ENCODE data around the gene SLC35A2. TPM values are rescaled to one million over a fixed set of nuclear protein-coding genes. Genes with fewer than 3 reads are reported as not detected.

Gene SLC35A2
- total RNA-seq, 1 donor from 2014 or later: 11.6 TPM

DNA sequence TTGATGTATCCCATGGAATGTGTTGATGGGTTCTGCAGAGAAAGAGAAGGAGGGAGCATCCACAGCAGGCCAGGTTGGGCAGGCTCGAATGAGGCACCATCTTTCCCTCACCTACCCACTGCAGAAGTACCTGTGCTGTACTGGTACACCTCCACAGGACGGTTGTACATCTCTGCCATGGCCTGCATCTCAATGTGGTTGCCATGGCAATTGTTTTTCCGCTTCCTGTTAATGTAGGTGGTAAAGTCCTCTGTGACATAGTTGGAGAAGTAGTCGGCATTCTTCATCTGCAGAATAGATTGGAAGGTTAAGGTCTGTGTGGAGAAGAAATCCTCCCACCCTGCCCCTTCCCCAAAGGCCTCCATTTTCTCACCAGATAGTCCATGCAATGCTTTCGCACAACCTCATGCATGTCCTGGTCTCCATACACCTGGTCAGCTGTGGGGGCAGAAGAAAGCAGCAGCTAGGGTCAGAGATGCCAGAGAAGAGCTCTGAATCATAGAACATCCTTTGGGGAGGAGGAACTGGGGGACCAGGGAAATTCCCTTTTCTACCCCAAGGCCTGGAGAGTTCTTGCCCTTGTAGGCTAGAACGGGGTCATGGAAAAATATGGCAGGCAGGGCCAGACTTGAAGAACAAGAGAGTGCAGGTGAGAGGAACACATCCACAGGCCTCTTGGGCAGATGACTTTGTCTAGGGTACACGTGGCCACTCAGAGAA is 23.3 kb upstream of the SLC35A2 start:
- ATAC-seq (no peak), DNase-seq (ENCODE audit: missing footprints) (no peak)
- intact Hi-C loops (cut with DNase I): no loop called here

DNA sequence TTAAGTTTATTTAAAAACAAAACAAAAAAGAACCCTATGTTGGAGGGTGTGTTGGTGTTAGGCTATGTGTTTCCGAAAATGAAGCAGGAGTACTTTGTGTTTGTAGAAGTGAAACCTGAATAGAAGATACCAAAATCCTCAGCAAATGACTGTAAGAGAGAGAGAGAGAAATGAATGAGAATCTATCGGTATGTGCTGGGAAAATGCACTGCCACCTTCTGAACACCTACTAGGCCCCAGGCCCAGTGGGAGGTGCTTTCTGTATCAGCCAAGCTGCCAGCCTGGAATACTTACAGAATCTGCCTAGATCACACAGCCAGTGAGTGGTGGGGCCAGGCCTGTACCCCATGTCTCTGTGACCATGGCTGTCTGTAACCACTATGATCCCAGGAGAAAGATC is 22.3 kb upstream of the SLC35A2 start:
- intact Hi-C loops (cut with DNase I): no loop called here
- ATAC-seq: no peak

DNA sequence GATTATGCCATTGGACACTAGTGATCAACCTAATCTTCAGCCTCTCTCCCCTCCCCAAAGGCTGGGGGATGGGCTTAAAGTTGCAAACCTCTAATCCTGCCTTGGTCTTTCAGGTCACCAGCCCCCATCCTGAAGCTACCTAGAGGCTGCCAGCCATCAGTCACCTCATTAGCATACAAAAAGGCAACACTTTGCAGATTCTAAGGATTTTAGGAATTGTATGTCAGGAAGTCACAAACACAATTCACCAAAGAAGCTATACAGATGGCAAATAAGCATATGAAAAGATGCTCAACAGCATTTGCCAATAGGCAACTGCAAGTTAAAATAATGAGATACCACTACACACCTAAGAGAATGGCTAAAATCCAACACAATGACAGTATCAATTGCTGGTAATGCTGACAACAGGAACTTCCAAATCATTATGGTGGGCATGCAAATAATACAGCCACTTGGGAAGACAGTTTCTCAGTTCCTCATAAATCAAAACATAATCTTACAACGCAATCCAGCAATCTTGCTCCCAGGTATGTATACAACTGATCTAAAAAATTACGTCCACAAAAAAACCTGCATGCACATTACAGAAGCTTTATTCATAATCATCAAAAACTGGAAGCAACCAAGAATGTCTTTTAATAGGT is 16.4 kb upstream of the SLC35A2 start:
- ATAC-seq (no peak), DNase-seq (ENCODE audit: missing footprints) (no peak)
- intact Hi-C loops (cut with DNase I): no loop called here

More for the DNA sequence above, 22.3 kb upstream of the SLC35A2 start:
- DNase-seq (ENCODE audit: missing footprints): no peak

DNA sequence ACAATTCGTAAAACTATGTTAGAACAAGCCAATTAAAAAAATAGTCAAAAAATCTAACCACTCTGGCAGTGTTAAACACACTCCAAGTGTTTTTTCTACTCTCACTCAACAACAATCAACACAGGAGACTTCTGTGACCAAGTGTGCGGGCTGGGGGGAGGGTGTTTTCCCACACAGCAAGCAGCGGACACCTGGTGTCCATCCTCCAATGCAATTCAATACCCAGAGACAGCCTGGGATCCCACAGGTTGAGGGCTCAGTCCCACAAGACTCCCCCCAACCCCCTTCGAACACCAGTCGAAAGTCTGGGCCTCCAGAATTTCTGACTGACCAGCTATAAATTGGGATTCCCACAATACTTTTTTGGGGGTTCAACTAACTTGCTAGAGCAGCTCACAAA is 15.7 kb upstream of the SLC35A2 start:
- ATAC-seq (no peak), DNase-seq (ENCODE audit: missing footprints) (no peak)
- intact Hi-C loops (cut with DNase I): no loop called here

DNA sequence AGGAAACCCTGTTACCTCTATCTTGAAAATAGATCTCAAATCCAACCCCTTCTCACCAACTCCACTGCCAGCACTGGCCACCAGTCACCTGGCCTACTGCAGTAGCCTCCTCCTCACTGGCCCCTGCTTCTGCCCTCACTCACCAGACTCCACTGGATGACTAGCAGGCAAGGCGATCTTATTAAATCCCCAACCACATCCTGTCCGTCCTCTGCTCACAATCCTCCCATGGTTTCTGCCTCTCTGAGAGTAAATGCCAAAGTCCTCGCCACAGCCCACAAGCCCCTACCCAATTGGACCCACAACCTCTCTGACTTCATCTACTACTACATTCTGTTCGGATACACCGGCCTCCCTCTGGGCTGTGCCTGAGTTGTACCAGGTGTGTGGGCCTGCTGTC is 12.8 kb upstream of the SLC35A2 start:
- ATAC-seq (no peak), DNase-seq (ENCODE audit: missing footprints) (no peak)
- intact Hi-C loops (cut with DNase I): no loop called here

DNA sequence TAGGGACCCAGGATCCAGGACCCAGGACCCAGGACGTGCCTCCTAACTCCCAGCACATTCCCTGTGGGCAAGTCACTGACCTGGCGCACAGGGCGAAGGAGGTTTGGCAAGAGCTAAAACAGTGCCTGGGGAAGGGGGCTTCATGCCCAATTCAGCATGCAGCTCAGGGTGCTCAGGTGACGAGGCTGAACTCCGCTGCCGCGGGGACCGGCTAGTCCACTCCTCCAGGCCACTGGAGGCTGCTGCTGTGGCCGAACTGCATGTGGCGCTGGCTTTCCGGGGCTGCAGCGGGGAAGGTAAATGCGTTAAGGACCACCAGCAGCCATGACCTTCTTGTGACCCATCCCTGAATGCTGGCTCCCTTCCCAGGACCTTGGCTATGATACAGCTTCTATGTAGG is 12.3 kb upstream of the SLC35A2 start:
- no peak for DNase-seq (ENCODE audit: missing footprints)
- no peak for ATAC-seq
- intact Hi-C loops (cut with DNase I): no loop called here

DNA sequence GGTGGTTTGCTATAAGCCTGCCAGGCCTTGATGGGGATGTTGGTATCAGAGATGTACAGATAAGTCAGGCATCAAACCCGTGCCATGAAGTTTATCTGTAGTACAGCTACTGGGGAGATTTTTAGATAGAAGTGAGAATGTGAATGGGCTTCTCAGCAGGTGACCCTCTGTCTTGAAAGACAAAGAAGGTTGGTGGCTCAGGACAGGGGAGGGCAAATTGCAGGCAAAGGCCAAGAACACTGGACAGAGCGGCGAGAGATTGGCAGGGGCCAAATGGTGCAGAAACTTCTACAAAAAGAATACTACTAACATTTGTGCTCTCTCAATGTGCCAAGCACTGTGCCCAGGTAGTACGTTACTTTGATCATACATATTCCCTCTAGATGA is 9.3 kb upstream of the SLC35A2 start:
- intact Hi-C loops (cut with DNase I): no loop called here
- no peak for ATAC-seq
- DNase-seq (ENCODE audit: missing footprints): no peak

DNA sequence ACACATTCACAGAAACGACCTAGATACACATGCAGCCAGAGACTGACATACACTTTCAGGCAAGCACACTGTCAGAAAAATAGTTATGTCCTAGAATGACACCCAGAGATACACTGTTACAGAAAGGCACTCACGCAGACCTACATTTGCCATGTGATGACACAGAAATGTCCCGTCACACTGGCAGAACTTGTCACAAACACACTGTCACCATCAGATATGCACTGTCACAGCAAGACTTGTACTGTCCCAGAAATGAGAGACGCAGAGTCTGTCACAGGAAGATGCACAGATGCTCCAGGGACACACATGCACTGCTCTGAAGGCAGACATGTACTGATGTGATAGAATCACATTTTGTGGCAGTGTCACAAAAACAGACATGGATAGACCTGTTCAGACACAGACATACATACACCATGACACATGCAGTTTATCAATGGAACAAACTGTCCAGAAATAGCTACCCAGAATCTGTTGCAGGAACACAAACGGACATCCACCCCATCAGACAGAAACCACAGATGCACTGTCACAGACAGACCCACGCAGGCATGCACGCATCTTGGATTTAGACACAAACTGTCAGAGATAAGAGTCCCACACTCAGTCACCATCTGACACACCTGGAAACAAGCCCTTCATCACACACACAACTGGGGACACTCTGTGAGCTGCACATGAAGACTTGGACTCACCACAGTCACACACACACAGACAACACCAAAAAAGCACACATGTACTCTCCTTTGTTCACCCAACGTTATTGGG is 8.7 kb upstream of the SLC35A2 start:
- DNase-seq (ENCODE audit: missing footprints) (no peak), ATAC-seq (no peak)
- intact Hi-C loops (cut with DNase I): loop anchor here (5.0 to 10.0 kb wide), 2 partner anchors 37 to 275 kb away; partner anchors contain the start of gene OTUD5

DNA sequence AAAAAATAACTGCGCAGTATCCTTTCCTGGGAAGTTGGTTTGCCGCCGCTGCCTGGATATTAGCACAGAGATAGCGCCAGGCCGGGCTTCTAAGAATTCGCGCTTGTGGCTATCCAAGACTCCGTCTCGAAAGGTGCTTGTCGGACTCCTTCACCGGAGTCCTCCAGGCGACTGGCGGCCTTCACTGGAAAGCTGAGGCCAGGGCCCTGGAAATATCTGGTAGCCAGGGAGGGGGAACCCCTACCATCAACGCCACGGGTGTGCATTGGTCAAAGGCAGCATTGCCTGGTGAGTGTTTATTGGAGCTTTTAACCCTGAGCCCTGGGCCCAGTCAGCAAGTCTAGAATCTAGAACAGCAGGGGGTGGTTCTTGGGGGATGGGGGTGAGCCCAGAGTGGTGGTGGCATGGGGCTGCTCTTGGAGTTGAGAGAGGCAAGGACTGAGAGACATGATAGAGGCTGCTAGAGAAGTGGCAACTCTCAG is 8.0 kb upstream of the SLC35A2 start:
- intact Hi-C loops (cut with DNase I): loop anchor here (5.0 to 10.0 kb wide), 2 partner anchors 38 to 275 kb away; partner anchors contain the start of gene OTUD5
- no peak for DNase-seq (ENCODE audit: missing footprints)
- ATAC-seq: peak; percentile 1

DNA sequence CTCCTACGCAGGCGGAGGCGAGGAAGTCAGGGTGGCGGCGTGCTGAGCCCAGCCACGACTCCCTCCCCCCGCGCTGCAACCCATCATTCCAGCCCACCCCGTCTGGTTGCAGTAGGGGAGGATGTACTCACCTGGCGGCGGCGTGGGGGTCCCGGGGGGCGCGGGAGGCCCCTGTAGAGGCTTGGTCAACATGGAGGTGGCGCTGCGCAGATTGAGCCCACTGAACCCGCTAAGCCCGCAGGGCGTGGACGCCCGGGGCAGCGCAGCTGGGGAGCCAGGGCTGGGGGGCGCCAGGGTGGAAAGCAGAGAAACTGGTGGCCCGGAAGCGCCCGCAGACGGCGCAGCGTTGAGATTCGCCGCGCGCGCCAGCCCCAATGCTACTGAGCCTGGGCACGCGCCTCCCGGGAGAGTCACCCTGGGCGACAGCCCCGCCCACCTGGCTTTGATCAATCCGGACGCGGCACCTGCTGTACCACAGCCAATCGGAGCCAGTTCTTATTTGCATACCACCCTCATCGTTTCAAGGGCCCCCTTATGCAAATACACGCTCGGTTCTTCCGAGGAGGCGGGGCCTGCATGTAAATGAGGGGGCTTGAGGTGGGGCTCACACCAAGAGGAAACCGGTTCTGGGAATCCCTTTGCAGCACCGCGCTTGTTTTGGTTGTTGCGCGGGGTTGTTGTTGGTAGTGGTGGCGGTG is 7.3 kb upstream of the SLC35A2 start, which contains the start of gene PIM2:
Gene PIM2, minus strand, starts transcription at position 382 of the 698 bp plus-strand sequence. Its CDS starts 190 bp downstream, at position 192.
- intact Hi-C loops (cut with DNase I): loop anchor here (5.0 to 10.0 kb wide), 2 partner anchors 39 to 274 kb away; partner anchors contain the start of gene OTUD5
- ATAC-seq: peak; percentile 88
- DNase-seq (ENCODE audit: missing footprints): peak; percentile 93

DNA sequence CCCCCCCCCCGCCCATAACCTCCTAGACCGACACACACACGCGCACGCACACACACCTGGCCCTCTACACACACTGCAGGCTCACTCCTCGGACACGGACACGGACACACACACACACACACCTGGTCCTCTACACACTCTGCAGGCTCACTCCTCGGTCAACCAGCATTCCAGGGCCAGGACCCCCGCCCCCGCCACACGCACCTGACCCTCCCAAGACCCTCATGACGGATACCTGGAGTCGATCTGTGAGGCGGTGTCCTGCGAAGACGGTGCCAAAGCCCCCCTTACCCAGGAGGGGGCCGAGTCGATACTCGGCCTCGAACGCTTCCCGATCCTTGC is 6.8 kb upstream of the SLC35A2 start:
- ATAC-seq (no peak), DNase-seq (ENCODE audit: missing footprints) (no peak)
- intact Hi-C loops (cut with DNase I): loop anchor here (5.0 to 10.0 kb wide), 2 partner anchors 39 to 273 kb away; partner anchors contain the start of gene OTUD5

DNA sequence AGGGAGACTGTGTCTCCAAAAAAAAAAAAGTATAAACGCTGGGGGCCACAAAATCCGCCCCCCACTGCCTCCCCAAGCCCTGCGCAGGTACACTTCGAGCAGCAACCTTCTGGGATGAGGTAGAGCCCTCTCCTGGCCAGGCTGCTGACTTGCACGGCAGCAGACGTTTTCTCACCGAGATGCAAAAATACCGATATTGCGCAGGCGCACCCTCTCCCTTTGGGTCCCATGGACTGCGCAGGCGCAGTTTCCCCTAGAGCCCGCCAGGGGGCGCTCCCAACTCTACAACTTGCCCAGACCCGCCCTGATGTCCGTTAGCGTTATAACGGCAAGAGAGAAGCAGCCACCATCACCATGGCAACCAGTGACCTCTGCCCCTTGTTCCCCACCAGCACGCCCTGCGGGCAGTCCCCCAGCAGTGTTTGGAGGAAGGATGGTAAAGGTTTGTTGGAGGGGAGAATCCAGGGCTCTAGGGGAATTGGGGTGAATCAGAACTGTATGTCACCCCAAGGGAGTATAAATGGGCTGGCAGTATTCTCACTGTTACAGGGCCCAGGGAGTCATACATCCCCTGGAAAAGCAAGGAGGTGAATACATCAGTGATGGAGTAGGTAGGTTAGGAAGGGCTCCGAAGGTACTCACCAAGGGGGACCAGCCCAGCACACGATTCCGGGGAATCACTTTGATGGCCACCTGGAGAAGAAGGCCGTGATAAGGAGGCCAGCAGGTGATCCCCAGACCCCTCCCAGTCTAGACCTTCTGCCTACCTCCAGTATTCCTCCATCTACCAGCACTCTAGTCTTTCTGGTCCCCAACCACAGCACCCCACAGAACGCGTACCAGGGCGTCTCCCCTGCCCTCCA is 5.9 kb upstream of the SLC35A2 start:
- ATAC-seq: peak; percentile 76
- DNase-seq (ENCODE audit: missing footprints): peak; percentile 93
- intact Hi-C loops (cut with DNase I): loop anchor here (5.0 to 10.0 kb wide), 2 partner anchors 40 to 273 kb away; partner anchors contain the start of gene OTUD5

DNA sequence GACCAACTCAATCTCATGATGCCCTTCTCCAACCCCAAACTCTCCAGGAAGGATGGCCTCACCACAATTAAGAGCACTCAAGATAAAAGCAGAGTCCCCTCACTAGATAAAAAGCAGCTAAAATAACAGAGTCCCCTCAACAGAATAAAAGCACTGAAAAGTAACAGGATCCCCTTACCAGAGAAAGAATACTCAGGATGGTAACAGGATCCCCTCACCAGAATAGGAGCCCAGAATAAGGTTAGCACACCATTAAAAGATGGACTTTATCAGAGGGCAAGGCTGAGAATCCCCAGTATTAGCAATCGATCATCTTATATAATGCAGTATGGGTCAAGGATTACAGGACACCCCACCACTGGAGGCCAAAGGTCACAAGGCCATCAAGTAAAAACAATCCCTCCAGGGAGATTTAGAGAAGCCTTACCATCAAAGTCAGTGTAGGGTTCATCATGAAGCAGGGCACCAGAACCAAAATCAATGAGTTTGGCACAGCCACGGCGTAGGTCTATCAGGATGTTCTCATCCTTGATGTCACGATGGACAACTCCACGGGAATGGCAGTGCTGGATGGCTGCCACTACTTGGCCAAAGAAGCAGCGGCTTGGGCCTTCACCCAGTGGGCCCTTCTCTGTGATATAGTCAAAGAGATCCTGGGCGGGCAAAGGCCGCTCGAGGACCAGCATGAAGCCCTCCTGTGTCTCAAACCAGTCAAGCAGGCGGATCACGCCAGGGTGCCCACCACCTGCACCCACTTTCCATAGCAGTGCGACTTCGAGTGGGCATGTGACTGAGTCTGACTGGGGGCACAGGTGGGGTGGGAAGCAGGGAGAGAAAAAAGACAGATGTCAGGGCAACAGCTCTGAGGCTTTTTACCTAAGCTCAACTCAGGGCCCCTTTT is 3.4 kb upstream of the SLC35A2 start:
- DNase-seq (ENCODE audit: missing footprints) (no peak), ATAC-seq (no peak)
- intact Hi-C loops (cut with DNase I): loop anchor here (5.0 to 10.0 kb wide), 2 partner anchors 42 to 270 kb away; partner anchors contain the start of gene OTUD5

DNA sequence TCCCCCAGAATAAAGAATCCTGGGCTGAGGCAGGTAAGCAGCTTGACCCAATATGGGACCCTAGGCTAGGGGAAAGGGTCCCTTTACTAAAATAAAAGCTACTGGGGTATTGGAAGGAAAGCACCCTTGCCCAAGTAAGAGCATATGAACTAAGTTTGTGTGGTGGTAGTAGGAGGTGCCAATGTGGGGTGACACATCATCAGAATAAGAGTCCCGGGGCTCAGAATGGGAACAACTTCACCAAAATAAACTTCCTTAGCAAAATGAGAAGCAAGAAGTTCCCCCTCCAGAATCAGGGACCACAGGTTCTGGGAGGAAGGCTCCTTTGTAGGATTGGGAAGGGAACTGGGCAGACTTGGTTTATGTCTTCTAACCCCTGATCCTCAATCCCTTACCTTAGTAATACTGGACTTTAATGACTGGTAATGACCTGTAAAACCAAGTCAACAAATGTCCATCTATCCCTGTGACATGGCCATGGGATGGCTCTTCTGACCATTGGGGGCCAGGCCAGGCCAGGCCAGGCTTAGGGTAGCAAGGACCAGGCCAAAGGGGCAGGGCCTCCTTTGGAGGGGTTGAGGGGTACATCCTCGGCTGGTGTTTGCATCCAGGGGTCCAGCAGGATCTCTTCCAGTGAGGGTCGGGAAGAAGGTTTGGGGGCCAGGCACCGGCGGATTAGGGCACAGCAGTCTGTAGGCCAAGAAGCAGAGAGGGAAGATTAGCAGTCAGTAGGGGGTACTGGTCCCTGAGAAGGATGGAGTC is 2.3 kb upstream of the SLC35A2 start:
- intact Hi-C loops (cut with DNase I): loop anchor here (10.0 kb wide), 1 partner anchor 269 kb away; no protein-coding TSS in a partner anchor
- no peak for DNase-seq (ENCODE audit: missing footprints)
- no peak for ATAC-seq

DNA sequence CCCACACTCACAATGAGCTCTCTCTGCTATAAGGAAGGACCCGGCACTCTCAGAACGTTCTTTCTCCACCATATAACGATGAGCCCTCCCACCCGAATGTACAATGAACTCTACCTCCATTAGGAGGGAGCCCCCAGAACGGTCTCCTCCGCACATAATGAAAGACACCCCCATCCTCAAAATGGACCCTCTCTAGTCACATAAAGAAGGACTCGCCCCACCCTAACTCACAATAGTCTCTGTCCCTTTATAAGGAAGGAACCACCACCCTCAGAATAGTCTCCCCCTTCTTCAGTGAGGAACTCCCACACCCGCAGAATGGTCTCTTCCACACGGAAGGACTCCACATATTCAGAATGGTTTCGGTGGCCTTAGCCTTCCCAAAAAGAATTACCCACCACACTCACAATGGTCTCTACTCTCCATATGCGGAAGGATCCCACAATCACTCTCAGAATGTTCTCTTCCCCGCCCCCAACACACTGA is 477 bp downstream of the SLC35A2 start:
- DNase-seq (ENCODE audit: missing footprints) (no peak), ATAC-seq (peak; percentile 35)
- intact Hi-C loops (cut with DNase I): loop anchor here (10.0 kb wide), 1 partner anchor 266 kb away; no protein-coding TSS in a partner anchor
